GM12878 (cell line): ENCODE measurements around the gene FUT8. TPM values are rescaled to one million over a fixed set of nuclear protein-coding genes. Genes with fewer than 3 reads are reported as not detected.

Experiments used
- BRCA1 ChIP-seq: IDR thresholded peaks from 2 replicates; pipeline ENCODE4 v1.6.1; 2011; ENCODE audit warnings: low read depth, low read length, improper control_type of control experiment
- polyA plus RNA-seq, 11 experiments: library from polyadenylated mRNA; depleted of rRNA in 4 of 11; unstranded in 6 of 11; stranded (reverse) in 5 of 11; fragments of >200 nt; fragmentation: Nextera tagmentation in 4 of 11; fragmentation: Illumina TruSeq in 1 of 11; extraction: Ambion mirVana in 4 of 11; extraction: Trizol in 1 of 11; gene quantifications; 1 replicate in 1 of 11; 2 replicates in 10 of 11; pipeline versions ENCODE4 v1.2.1 to v1.2.3, GENCODE V29; 2011 to 2016; ENCODE audit warnings: inconsistent platforms in 2 of 11, missing spikeins in 2 of 11, low read depth in 1 of 11
- total RNA-seq, 4 experiments: library from RNA; depleted of rRNA in 3 of 4; stranded (reverse); fragments of >200 nt in 3 of 4; fragmentation: Illumina TruSeq in 1 of 4; extraction: Trizol in 1 of 4; gene quantifications; 2 replicates each; pipeline versions ENCODE4 v1.2.1 to v1.2.3, GENCODE V29; 2013 to 2021
- TF ChIP-seq, protein P1 (sequence below): IDR thresholded peaks from 2 replicates; pipeline ENCODE4 v1.6.1; 2012; ENCODE audit warnings: improper control_type of control experiment, low read depth, low read length; ENCODE audit not compliant: insufficient replicate concordance
- TF ChIP-seq, protein P2 (sequence below): fragments of 450-650 bp; IDR thresholded peaks from 2 replicates; pipeline ENCODE4 v1.6.1; 2016; ENCODE audit warnings: mild to moderate bottlenecking, moderate library complexity, borderline replicate concordance

The FUT8 gene
- total and polyA plus RNA-seq, 10 of the 15 experiments (the other 5 are each of a cell fraction or from before 2014, with no cell fraction given), result 21.3 to 106 (median 66.3) TPM

DNA sequence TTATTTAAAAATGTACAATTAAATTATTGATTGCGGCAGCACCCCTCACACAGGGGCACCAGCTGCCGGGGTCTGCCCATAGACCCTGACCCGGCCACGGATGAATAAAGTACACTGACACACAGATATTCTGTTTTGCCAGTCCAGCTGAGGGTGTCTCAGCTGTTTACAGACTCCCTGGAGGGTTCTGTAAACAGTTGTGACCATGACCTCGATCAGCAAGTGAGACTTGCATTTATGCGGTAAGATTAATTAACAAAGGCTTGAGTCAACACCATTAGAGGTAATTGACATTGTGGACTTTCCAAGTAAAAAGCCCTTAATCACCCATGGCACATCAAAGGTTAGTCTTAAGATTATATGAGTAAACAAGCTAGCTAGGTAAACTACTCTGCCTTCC is 94.3 kb downstream of the FUT8 start (continued):
- TF ChIP-seq, protein P1, sequence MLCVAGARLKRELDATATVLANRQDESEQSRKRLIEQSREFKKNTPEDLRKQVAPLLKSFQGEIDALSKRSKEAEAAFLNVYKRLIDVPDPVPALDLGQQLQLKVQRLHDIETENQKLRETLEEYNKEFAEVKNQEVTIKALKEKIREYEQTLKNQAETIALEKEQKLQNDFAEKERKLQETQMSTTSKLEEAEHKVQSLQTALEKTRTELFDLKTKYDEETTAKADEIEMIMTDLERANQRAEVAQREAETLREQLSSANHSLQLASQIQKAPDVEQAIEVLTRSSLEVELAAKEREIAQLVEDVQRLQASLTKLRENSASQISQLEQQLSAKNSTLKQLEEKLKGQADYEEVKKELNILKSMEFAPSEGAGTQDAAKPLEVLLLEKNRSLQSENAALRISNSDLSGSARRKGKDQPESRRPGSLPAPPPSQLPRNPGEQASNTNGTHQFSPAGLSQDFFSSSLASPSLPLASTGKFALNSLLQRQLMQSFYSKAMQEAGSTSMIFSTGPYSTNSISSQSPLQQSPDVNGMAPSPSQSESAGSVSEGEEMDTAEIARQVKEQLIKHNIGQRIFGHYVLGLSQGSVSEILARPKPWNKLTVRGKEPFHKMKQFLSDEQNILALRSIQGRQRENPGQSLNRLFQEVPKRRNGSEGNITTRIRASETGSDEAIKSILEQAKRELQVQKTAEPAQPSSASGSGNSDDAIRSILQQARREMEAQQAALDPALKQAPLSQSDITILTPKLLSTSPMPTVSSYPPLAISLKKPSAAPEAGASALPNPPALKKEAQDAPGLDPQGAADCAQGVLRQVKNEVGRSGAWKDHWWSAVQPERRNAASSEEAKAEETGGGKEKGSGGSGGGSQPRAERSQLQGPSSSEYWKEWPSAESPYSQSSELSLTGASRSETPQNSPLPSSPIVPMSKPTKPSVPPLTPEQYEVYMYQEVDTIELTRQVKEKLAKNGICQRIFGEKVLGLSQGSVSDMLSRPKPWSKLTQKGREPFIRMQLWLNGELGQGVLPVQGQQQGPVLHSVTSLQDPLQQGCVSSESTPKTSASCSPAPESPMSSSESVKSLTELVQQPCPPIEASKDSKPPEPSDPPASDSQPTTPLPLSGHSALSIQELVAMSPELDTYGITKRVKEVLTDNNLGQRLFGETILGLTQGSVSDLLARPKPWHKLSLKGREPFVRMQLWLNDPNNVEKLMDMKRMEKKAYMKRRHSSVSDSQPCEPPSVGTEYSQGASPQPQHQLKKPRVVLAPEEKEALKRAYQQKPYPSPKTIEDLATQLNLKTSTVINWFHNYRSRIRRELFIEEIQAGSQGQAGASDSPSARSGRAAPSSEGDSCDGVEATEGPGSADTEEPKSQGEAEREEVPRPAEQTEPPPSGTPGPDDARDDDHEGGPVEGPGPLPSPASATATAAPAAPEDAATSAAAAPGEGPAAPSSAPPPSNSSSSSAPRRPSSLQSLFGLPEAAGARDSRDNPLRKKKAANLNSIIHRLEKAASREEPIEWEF, result no peak
- TF ChIP-seq, protein P2, sequence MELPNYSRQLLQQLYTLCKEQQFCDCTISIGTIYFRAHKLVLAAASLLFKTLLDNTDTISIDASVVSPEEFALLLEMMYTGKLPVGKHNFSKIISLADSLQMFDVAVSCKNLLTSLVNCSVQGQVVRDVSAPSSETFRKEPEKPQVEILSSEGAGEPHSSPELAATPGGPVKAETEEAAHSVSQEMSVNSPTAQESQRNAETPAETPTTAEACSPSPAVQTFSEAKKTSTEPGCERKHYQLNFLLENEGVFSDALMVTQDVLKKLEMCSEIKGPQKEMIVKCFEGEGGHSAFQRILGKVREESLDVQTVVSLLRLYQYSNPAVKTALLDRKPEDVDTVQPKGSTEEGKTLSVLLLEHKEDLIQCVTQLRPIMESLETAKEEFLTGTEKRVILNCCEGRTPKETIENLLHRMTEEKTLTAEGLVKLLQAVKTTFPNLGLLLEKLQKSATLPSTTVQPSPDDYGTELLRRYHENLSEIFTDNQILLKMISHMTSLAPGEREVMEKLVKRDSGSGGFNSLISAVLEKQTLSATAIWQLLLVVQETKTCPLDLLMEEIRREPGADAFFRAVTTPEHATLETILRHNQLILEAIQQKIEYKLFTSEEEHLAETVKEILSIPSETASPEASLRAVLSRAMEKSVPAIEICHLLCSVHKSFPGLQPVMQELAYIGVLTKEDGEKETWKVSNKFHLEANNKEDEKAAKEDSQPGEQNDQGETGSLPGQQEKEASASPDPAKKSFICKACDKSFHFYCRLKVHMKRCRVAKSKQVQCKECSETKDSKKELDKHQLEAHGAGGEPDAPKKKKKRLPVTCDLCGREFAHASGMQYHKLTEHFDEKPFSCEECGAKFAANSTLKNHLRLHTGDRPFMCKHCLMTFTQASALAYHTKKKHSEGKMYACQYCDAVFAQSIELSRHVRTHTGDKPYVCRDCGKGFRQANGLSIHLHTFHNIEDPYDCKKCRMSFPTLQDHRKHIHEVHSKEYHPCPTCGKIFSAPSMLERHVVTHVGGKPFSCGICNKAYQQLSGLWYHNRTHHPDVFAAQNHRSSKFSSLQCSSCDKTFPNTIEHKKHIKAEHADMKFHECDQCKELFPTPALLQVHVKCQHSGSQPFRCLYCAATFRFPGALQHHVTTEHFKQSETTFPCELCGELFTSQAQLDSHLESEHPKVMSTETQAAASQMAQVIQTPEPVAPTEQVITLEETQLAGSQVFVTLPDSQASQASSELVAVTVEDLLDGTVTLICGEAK, result no peak
- TF ChIP-seq BRCA1, result no peak
